Measurements from ENCODE around the gene ELAVL1. TPM values are rescaled to one million over a fixed set of nuclear protein-coding genes. Genes with fewer than 3 reads are reported as not detected.

Gene ELAVL1
- polyA plus RNA-seq, 1 donor from 2014 or later, result 19.1 TPM

DNA sequence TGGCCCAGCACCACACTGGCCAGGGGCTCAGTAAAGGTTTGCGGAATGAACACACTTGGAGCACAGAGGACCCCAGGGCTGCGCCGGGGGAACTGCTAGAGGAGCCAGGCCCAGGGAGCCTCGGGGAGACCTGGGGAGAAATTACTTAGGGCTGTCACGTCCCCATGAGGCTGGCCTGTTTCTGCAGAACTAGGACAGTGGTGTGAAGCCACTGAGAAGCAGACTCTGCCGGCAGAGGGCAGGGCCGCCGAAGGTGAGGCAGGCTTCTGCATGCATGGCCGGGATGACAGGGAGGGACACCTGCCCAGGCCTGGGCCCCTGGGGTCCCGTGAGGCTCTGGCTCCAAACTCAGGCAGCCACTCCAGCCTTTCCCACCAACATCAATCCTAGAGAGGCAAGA is 26.4 kb downstream of the ELAVL1 start:
- H3F3A ChIP-seq (ENCODE audit: insufficient read depth, low read length, poor library complexity, severe bottlenecking), result no peaks in the 10 kb centered on the region
- no peaks in the 10 kb centered on the region for H3K9me3 ChIP-seq (ENCODE audit: low read length)
- H3K9me2 ChIP-seq (ENCODE audit: insufficient read depth, low read length), result no peaks in the 10 kb centered on the region
- no peaks in the 10 kb centered on the region for H3K36me3 ChIP-seq (ENCODE audit: insufficient read depth, low read length)
- no peak overlapping the region for H3K27ac ChIP-seq (ENCODE audit: low read length)
- no peaks in the 10 kb centered on the region for H3K79me2 ChIP-seq (replicated peaks; ENCODE audit: insufficient read depth, low read length)
- H3K27me3 ChIP-seq (ENCODE audit: insufficient read depth, low read depth, low read length), result no peaks in the 10 kb centered on the region
- H2AFZ ChIP-seq (ENCODE audit: low read depth, low read length), result no peak overlapping the region
- TF ChIP-seq, protein P1, sequence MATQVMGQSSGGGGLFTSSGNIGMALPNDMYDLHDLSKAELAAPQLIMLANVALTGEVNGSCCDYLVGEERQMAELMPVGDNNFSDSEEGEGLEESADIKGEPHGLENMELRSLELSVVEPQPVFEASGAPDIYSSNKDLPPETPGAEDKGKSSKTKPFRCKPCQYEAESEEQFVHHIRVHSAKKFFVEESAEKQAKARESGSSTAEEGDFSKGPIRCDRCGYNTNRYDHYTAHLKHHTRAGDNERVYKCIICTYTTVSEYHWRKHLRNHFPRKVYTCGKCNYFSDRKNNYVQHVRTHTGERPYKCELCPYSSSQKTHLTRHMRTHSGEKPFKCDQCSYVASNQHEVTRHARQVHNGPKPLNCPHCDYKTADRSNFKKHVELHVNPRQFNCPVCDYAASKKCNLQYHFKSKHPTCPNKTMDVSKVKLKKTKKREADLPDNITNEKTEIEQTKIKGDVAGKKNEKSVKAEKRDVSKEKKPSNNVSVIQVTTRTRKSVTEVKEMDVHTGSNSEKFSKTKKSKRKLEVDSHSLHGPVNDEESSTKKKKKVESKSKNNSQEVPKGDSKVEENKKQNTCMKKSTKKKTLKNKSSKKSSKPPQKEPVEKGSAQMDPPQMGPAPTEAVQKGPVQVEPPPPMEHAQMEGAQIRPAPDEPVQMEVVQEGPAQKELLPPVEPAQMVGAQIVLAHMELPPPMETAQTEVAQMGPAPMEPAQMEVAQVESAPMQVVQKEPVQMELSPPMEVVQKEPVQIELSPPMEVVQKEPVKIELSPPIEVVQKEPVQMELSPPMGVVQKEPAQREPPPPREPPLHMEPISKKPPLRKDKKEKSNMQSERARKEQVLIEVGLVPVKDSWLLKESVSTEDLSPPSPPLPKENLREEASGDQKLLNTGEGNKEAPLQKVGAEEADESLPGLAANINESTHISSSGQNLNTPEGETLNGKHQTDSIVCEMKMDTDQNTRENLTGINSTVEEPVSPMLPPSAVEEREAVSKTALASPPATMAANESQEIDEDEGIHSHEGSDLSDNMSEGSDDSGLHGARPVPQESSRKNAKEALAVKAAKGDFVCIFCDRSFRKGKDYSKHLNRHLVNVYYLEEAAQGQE (IDR thresholded peaks at IDR 0.05; ENCODE audit: borderline replicate concordance), result no peak
- TF ChIP-seq TAF1 (IDR thresholded peaks at IDR 0.05; ENCODE audit: low read depth) (no peak), EP300 (conservative IDR thresholded peaks at IDR 0.05; ENCODE audit: poor library complexity, severe bottlenecking) (no peak), EZH2 (IDR thresholded peaks at IDR 0.05; ENCODE audit: borderline replicate concordance, insufficient read depth, low read length, poor library complexity, severe bottlenecking) (no peak), POLR2AphosphoS5 (IDR thresholded peaks at IDR 0.05) (no peak), RAD21 (conservative IDR thresholded peaks at IDR 0.05) (no peak), SMC3 (conservative IDR thresholded peaks at IDR 0.05; ENCODE audit: poor library complexity) (no peak), MXI1 (conservative IDR thresholded peaks at IDR 0.05; ENCODE audit: poor library complexity, severe bottlenecking) (no peak)
- TF ChIP-seq, protein P2, sequence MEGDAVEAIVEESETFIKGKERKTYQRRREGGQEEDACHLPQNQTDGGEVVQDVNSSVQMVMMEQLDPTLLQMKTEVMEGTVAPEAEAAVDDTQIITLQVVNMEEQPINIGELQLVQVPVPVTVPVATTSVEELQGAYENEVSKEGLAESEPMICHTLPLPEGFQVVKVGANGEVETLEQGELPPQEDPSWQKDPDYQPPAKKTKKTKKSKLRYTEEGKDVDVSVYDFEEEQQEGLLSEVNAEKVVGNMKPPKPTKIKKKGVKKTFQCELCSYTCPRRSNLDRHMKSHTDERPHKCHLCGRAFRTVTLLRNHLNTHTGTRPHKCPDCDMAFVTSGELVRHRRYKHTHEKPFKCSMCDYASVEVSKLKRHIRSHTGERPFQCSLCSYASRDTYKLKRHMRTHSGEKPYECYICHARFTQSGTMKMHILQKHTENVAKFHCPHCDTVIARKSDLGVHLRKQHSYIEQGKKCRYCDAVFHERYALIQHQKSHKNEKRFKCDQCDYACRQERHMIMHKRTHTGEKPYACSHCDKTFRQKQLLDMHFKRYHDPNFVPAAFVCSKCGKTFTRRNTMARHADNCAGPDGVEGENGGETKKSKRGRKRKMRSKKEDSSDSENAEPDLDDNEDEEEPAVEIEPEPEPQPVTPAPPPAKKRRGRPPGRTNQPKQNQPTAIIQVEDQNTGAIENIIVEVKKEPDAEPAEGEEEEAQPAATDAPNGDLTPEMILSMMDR (IDR thresholded peaks at IDR 0.05; ENCODE audit: poor library complexity, severe bottlenecking), result no peak
- H4K20me1 ChIP-seq (ENCODE audit: insufficient read depth), result no peaks in the 10 kb centered on the region
- H3K4me2 ChIP-seq (ENCODE audit: low read length), result no peak overlapping the region
- H3K4me3 ChIP-seq (ENCODE audit: low read length), result no peak overlapping the region
- no peak overlapping the region for H3K9ac ChIP-seq (ENCODE audit: low read length)

DNA sequence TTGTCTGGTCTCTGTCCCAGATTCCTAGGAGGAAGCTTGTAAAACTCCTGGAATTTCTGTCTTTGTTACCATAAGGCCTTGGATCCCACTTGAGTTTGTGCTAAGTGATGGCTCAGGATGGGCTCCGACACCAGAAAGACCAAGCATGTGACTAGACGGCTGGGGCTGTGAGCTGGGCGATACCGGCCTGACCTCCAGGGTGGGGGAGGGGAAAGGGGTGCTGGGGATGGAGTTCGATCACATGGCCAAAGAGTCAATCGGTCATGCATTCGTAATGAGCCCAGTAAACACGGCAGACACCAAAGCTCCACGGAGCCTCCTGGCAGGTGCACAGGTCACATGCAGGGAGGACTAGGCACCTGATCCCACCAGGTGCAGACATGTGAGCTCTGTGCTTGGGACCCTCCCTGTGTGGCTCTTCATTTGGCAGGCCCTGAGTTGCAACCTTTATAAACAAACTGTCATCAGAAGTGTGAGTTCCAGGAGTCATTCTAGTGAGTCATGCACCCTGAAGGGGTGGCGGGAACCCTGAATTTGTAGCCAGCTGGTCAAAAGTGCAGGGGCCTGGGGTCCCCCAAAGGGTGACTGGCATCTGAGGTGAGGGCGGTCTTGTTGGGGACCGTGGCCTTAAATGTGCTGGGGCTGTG is 27.1 kb downstream of the ELAVL1 start:
- H3K9me3 ChIP-seq (ENCODE audit: low read length), result no peaks in the 10 kb centered on the region
- H2AFZ ChIP-seq (ENCODE audit: low read depth, low read length), result no peak overlapping the region
- TF ChIP-seq MXI1 (conservative IDR thresholded peaks at IDR 0.05; ENCODE audit: poor library complexity, severe bottlenecking) (no peak), RAD21 (conservative IDR thresholded peaks at IDR 0.05) (no peak)
- TF ChIP-seq, protein P2 (IDR thresholded peaks at IDR 0.05; ENCODE audit: poor library complexity, severe bottlenecking), result no peak
- H3K4me3 ChIP-seq (ENCODE audit: low read length), result no peak overlapping the region
- H4K20me1 ChIP-seq (ENCODE audit: insufficient read depth), result no peaks in the 10 kb centered on the region
- no peak overlapping the region for H3K27ac ChIP-seq (ENCODE audit: low read length)
- H3K36me3 ChIP-seq (ENCODE audit: insufficient read depth, low read length), result no peaks in the 10 kb centered on the region
- H3K4me2 ChIP-seq (ENCODE audit: low read length), result no peak overlapping the region
- no peak overlapping the region for H3K9ac ChIP-seq (ENCODE audit: low read length)
- H3K79me2 ChIP-seq (replicated peaks; ENCODE audit: insufficient read depth, low read length), result no peaks in the 10 kb centered on the region
- no peaks in the 10 kb centered on the region for H3K9me2 ChIP-seq (ENCODE audit: insufficient read depth, low read length)
- H3F3A ChIP-seq (ENCODE audit: insufficient read depth, low read length, poor library complexity, severe bottlenecking), result no peaks in the 10 kb centered on the region
- H3K27me3 ChIP-seq (ENCODE audit: insufficient read depth, low read depth, low read length), result no peaks in the 10 kb centered on the region

All from neural cell (in vitro differentiated cells).